HCT116 (cell line): ENCODE data around the gene TTC38. TPM values are rescaled to one million over a fixed set of nuclear protein-coding genes. Genes with fewer than 3 reads are reported as not detected.

Source experiments
- ATAC-seq: fragments of 200-7000 bp; cut with Tn5 transposase; 2 replicates; pipeline ENCODE4 v1.9.1; 2020; ENCODE audit warnings: mild to moderate bottlenecking, moderate library complexity
- BruUV-seq: library from RNA; stranded (reverse); fragments of 400-500 nt; replicated peaks from 2 replicates; lab custom pipeline; 2021; lab: Mats Ljungman, UMichigan
- CTCF ChIA-PET: fragments of 300-600 bp; sonication (Branson Sonifier 250); formaldehyde crosslinking; loops from one replicate; lab custom pipeline; 2021; ENCODE audit warnings: antibody characterized with exemption; lab: Charles Lee
- POLR2A ChIA-PET: fragments of 300-600, 350-600 bp; sonication (Branson Sonifier 250); formaldehyde crosslinking; loops from one replicate; lab custom pipeline; 2021; ENCODE audit warnings: antibody characterized with exemption; lab: Charles Lee
- RAD21 ChIA-PET, 2 experiments: fragments of 300-600 bp; sonication (Branson Sonifier 250); formaldehyde crosslinking; loops; one replicate each; lab custom pipeline; 2023; ENCODE audit warnings: low total read pairs in 2 of 2; ENCODE audit not compliant: uncharacterized antibody in 2 of 2, unreplicated experiment in 2 of 2, low non-redundant PET in 1 of 2; lab: Charles Lee
- DNase-seq: peaks from one replicate; pipeline ENCODE4 v3.0.0-alpha.2; 2010; ENCODE audit warnings: low read depth, low spot score
- H2AFZ ChIP-seq: fragments of 200-600 bp; shearing (Covaris generic), sonication (generic); 2 replicates; pipeline ENCODE4 v1.6.1; 2017; ENCODE audit warnings: low read depth, mixed run types, mixed read lengths, antibody characterized with exemption, low read length; ENCODE audit not compliant: poor library complexity, severe bottlenecking
- H3K27ac ChIP-seq: 2 replicates; pipeline ENCODE4 v1.5.1; 2012; ENCODE audit warnings: low read depth, low read length
- H3K27me3 ChIP-seq: fragments of 200-600 bp; sonication (generic); 2 replicates; pipeline ENCODE4 v1.6.1; 2016; ENCODE audit warnings: mixed run types, low read length, mixed read lengths; ENCODE audit not compliant: insufficient read depth
- H3K36me3 ChIP-seq, 2 experiments: fragments of 200-500 bp in 1 of 2; fragments of 200-600 bp in 1 of 2; sonication (Bioruptor generic) in 1 of 2; sonication (generic) in 1 of 2; 2 replicates each; pipeline versions ENCODE4 v1.5.1 to v1.6.1; 2014 to 2016; ENCODE audit warnings: low read length in 2 of 2, inconsistent platforms in 1 of 2, mixed read lengths in 1 of 2, mixed run types in 1 of 2; ENCODE audit not compliant: insufficient read depth in 2 of 2, control insufficient read depth in 1 of 2
- H3K4me1 ChIP-seq, 2 experiments: fragments of 200-600 bp in 1 of 2; sonication (generic) in 1 of 2; 2 replicates each; pipeline versions ENCODE4 v1.5.1 to v1.6.1; 2012 to 2017; ENCODE audit warnings: low read length in 2 of 2, inconsistent platforms in 1 of 2, mild to moderate bottlenecking in 1 of 2, mixed read lengths in 1 of 2, mixed run types in 1 of 2, moderate library complexity in 1 of 2; ENCODE audit not compliant: insufficient read depth in 2 of 2, control insufficient read depth in 1 of 2
- H3K4me2 ChIP-seq: fragments of 200-600 bp; sonication (generic); 2 replicates; pipeline ENCODE4 v1.6.1; 2017; ENCODE audit warnings: mixed run types, low read length, mixed read lengths
- H3K4me3 ChIP-seq, 2 experiments: fragments of 200-600 bp in 1 of 2; sonication (generic) in 1 of 2; replicated peaks in 1 of 2; 2 replicates each; pipeline ENCODE4 v1.5.1; 2011 to 2016; ENCODE audit warnings: low read length in 2 of 2, control low read depth in 1 of 2, low read depth in 1 of 2, mild to moderate bottlenecking in 1 of 2, mixed read lengths in 1 of 2, mixed run types in 1 of 2
- H3K79me2 ChIP-seq: fragments of 200-600 bp; sonication (generic); 2 replicates; pipeline ENCODE4 v1.6.1; 2017; ENCODE audit warnings: mild to moderate bottlenecking, mixed run types, low read length, moderate library complexity, mixed read lengths; ENCODE audit not compliant: insufficient read depth
- H3K9ac ChIP-seq: fragments of 200-600 bp; sonication (generic); 2 replicates; pipeline ENCODE4 v1.6.1; 2016; ENCODE audit warnings: low read length, mixed read lengths
- H3K9me2 ChIP-seq: fragments of 200-600 bp; sonication (generic), shearing (Covaris generic); 2 replicates; pipeline ENCODE4 v1.6.1; 2017; ENCODE audit warnings: mixed run types, mild to moderate bottlenecking, moderate library complexity; ENCODE audit not compliant: insufficient read depth
- H3K9me3 ChIP-seq, 2 experiments: fragments of 200-500 bp in 1 of 2; fragments of 200-600 bp in 1 of 2; sonication (Bioruptor generic) in 1 of 2; sonication (generic) in 1 of 2; 2 replicates each; pipeline ENCODE4 v1.6.1; 2014 to 2017; ENCODE audit warnings: low read length in 2 of 2, mixed read lengths in 2 of 2, inconsistent platforms in 1 of 2, low read depth in 1 of 2, mild to moderate bottlenecking in 1 of 2, mixed run types in 1 of 2, moderate library complexity in 1 of 2; ENCODE audit not compliant: control insufficient read depth in 1 of 2, insufficient read depth in 1 of 2
- H4K20me1 ChIP-seq: fragments of 200-600 bp; sonication (generic), shearing (Covaris generic); 2 replicates; pipeline ENCODE4 v1.6.1; 2017; ENCODE audit warnings: mixed run types, mild to moderate bottlenecking, moderate library complexity; ENCODE audit not compliant: insufficient read depth
- CEBPB ChIP-seq: IDR thresholded peaks from 2 replicates; pipeline ENCODE4 v1.6.1; 2012; ENCODE audit warnings: low read depth
- EGR1 ChIP-seq: IDR thresholded peaks from 2 replicates; pipeline ENCODE4 v1.6.1; 2012; ENCODE audit warnings: low read depth
- ELF1 ChIP-seq: IDR thresholded peaks from 2 replicates; pipeline ENCODE4 v1.6.1; 2012; ENCODE audit warnings: low read depth, borderline replicate concordance
- JUND ChIP-seq: IDR thresholded peaks from 2 replicates; pipeline ENCODE4 v1.6.1; 2012
- POLR2AphosphoS5 ChIP-seq: IDR thresholded peaks from 2 replicates; pipeline ENCODE4 v1.6.1; 2011; ENCODE audit warnings: mild to moderate bottlenecking, low read depth, low read length, moderate library complexity
- RAD21 ChIP-seq: IDR thresholded peaks from 2 replicates; pipeline ENCODE4 v1.6.1; 2012; ENCODE audit warnings: low read depth, mild to moderate bottlenecking
- SIN3A ChIP-seq: IDR thresholded peaks from 2 replicates; pipeline ENCODE4 v1.6.1; 2012; ENCODE audit warnings: low read depth
- SRF ChIP-seq: IDR thresholded peaks from 2 replicates; pipeline ENCODE4 v1.6.1; 2012; ENCODE audit warnings: low read depth
- ZBTB33 ChIP-seq: IDR thresholded peaks from 2 replicates; pipeline ENCODE4 v1.6.1; 2011; ENCODE audit warnings: mild to moderate bottlenecking, low read length, moderate library complexity; ENCODE audit not compliant: insufficient replicate concordance; ENCODE audit errors: extremely low read depth
- ZFX ChIP-seq: fragments of 450-650 bp; IDR thresholded peaks from 2 replicates; pipeline ENCODE4 v1.6.1; 2017
- ZNF274 ChIP-seq: fragments of 200-500 bp; sonication (Bioruptor generic); IDR thresholded peaks from 2 replicates; pipeline ENCODE4 v1.6.1; 2014; ENCODE audit warnings: mild to moderate bottlenecking, low read depth, low read length, inconsistent platforms
- intact Hi-C: fragments of 100-400 bp; cut with micrococcal nuclease; formaldehyde crosslinking; loops from 2 replicates; pipeline ENCODE4 v1.10.0; 2022
- total RNA-seq: library from RNA; stranded (reverse); gene quantifications from one replicate; pipeline ENCODE4 v1.2.1, GENCODE V29; 2021; ENCODE audit not compliant: unreplicated experiment
- TF ChIP-seq, protein P1 (sequence below): IDR thresholded peaks from 2 replicates; pipeline ENCODE4 v1.6.1; 2012

Gene TTC38
- total RNA-seq, 1 experiment from 2014 or later: 22.9 TPM

GRCh38 chr22:46274381-46274780 lies 6.6 kb downstream of the TTC38 start:
- Histone ChIP-seq H3K9ac (no peak overlapping the region), H3K79me2 (no peaks in the 10 kb centered on the region), H3K9me2 (no peaks in the 10 kb centered on the region), H3K4me2 (no peak overlapping the region), H3K4me1 (peaks cover 0 to under 1% of the 10 kb centered on the region in 2 experiments; a peak in 1 of 4 replicates), H3K4me3 (no peak overlapping the region), H3K27me3 (no peaks in the 10 kb centered on the region), H3K36me3 (peaks cover 10 to 41% of the 10 kb centered on the region in 2 experiments), H2AFZ (no peak overlapping the region), H3K9me3 (peaks cover 0 to 5% of the 10 kb centered on the region in 2 experiments; a peak in 1 of 4 replicates), H4K20me1 (no peaks in the 10 kb centered on the region), H3K27ac (no peak overlapping the region)
- intact Hi-C loops: no loop called here
- TF ChIP-seq ZBTB33: no peak
- TF ChIP-seq, protein P1, sequence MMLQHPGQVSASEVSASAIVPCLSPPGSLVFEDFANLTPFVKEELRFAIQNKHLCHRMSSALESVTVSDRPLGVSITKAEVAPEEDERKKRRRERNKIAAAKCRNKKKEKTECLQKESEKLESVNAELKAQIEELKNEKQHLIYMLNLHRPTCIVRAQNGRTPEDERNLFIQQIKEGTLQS: no peak
- no peak for TF ChIP-seq SRF
- POLR2A ChIA-PET: no interaction called here
- DNase-seq (no peak), ATAC-seq (no peak)
- CTCF ChIA-PET: no interaction called here
- RAD21 ChIA-PET: no interaction called here
- BruUV-seq: no TSS peak

DNA sequence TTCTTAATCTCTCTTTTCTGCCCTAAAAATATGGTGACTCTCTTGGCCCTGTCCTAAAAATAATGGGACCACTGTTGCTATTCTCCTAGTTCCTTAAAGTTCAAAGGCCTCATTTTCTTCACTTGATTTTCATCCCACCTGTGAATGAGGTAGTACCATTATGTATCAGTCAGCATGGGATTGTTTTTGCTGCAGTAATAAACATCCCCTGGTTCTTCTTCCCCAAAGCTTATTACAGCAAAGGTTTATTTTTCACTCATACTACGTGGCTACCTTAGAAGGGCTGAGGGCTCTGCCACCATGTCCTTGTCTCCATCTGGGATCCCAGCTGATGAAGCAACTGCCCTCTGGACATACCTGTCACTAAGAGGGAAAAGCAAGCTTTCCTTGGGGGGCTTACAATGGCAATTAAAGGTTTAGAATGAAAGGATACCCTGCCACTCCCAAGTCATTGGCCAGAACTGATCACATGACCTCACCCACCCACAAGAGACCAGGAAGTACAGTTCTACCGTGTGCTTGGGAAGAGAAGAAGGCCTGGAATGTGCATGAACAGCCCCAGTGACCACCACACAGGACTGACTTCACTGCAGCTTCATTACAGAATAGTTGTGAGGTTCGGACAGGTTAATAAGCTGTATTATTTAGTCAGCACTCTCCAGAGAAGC lies 7.8 kb downstream of the TTC38 start:
- ChIA-PET CTCF (no interaction called here), RAD21 (no interaction called here), POLR2A (no interaction called here)
- Histone ChIP-seq H4K20me1 (no peaks in the 10 kb centered on the region), H3K9me2 (no peaks in the 10 kb centered on the region), H3K9me3 (peaks cover 0 to 5% of the 10 kb centered on the region in 2 experiments; a peak in 1 of 4 replicates), H3K4me1 (no peaks in the 10 kb centered on the region), H3K27me3 (no peaks in the 10 kb centered on the region), H3K27ac (no peak overlapping the region), H3K36me3 (peaks cover 17 to 45% of the 10 kb centered on the region in 2 experiments), H3K4me2 (no peak overlapping the region), H3K79me2 (no peaks in the 10 kb centered on the region), H2AFZ (no peak overlapping the region), H3K4me3 (no peak overlapping the region), H3K9ac (no peak overlapping the region)
- DNase-seq (no peak), ATAC-seq (no peak)
- TF ChIP-seq ELF1 (no peak), CEBPB (no peak), EGR1 (no peak), SIN3A (no peak), ZNF274 (no peak), JUND (no peak), ZFX (no peak), POLR2AphosphoS5 (no peak), RAD21 (no peak)
- intact Hi-C loops: no loop called here
- no TSS peak for BruUV-seq
